HepG2 (cell line): Measurements from ENCODE around the gene C19orf44.

Experiments used
- ELF4 ChIP-seq: sonication (generic); formaldehyde crosslinking; IDR thresholded peaks from 2 replicates; pipeline ENCODE4 v1.5.0; 2020; ENCODE audit warnings: missing genetic modification reagents, mild to moderate bottlenecking, moderate library complexity, borderline replicate concordance
- POLR2AphosphoS2 ChIP-seq: IDR thresholded peaks from 2 replicates; pipeline ENCODE4 v1.6.1; 2011; ENCODE audit warnings: low read depth, low read length, improper control_type of control experiment
- RBFOX2 ChIP-seq: fragments of 200-400 bp; formaldehyde crosslinking; IDR thresholded peaks from 2 replicates; pipeline ENCODE4 v1.6.1; 2017; ENCODE audit warnings: low read depth, mild to moderate bottlenecking, low read length
- SRSF1 ChIP-seq: fragments of 200-400 bp; formaldehyde crosslinking; optimal IDR thresholded peaks from 2 replicates; pipeline ENCODE3; 2017; ENCODE audit warnings: mild to moderate bottlenecking, low read depth, low read length, moderate library complexity
- SUZ12 ChIP-seq: fragments of 150-350 bp; IDR thresholded peaks from 2 replicates; pipeline ENCODE4 v1.6.1; 2014; ENCODE audit warnings: low read depth, low read length
- ZNF331 ChIP-seq: sonication (generic); formaldehyde crosslinking; IDR thresholded peaks from 2 replicates; pipeline ENCODE4 v1.4.0; 2020; ENCODE audit warnings: missing genetic modification reagents

- no peak for TF ChIP-seq ZNF331
- no peak for TF ChIP-seq SUZ12
- no peak for TF ChIP-seq RBFOX2
- no peak for TF ChIP-seq SRSF1
- no peak for TF ChIP-seq ELF4 (CRISPR knock-in tag)
- no peak for TF ChIP-seq POLR2AphosphoS2
These were observed 13.4 kb upstream of the C19orf44 start for GRCh38 chr19:16482745-16483144.
